HepG2 (cell line): ENCODE measurements around the gene MYO10. TPM values are rescaled to one million over a fixed set of nuclear protein-coding genes. Genes with fewer than 3 reads are reported as not detected.
A peak's percentile ranks its signal among the peaks of the same experiment; 100 is the strongest.

Experiments
- ATAC-seq: fragments of 200-7000 bp; cut with Tn5 transposase; 3 replicates; pipeline ENCODE4 v1.9.1; 2020; ENCODE audit warnings: mild to moderate bottlenecking, moderate library complexity
- BruUV-seq: library from RNA; stranded (reverse); fragments of 400-500 nt; replicated peaks from 2 replicates; lab custom pipeline; 2021; lab: Mats Ljungman, UMichigan
- CTCF ChIA-PET: fragments of 300-600 bp; formaldehyde crosslinking; extraction: SDS; loops from one replicate; lab custom pipeline; 2021; ENCODE audit warnings: low total read pairs, inconsistent platforms, low intra/inter-chr PET ratio; lab: Yijun Ruan, JAX
- POLR2A ChIA-PET: fragments of 350-600 bp; sonication (Branson Sonifier 250); formaldehyde crosslinking; loops from one replicate; lab custom pipeline; 2020; ENCODE audit warnings: antibody characterized with exemption, inconsistent platforms; lab: Yijun Ruan, JAX
- DNase-seq: peaks from one replicate; pipeline ENCODE4 v3.0.0-alpha.2; 2015; ENCODE audit warnings: low spot score
- FAIRE-seq: peaks from 3 replicates; lab custom pipeline; 2011; peaks lifted over from hg19 to GRCh38; lab: Jason Lieb, UNC
- H2AFZ ChIP-seq: one replicate; pipeline ENCODE4 v1.6.1; 2011; ENCODE audit warnings: low read length, inconsistent platforms
- H3K27ac ChIP-seq: fragments of 300-600 bp; 3 replicates; pipeline ENCODE4 v1.8.0; 2011; ENCODE audit warnings: mixed run types, mild to moderate bottlenecking, mixed read lengths, low read length, inconsistent platforms; ENCODE audit not compliant: insufficient read depth; ENCODE audit errors: extremely low read length
- H3K27me3 ChIP-seq, 2 experiments: fragments of 200-600 bp in 1 of 2; 2 replicates in 1 of 2; 3 replicates in 1 of 2; pipeline versions ENCODE4 v1.6.0 to v1.8.0; 2011; ENCODE audit warnings: low read length in 2 of 2, mild to moderate bottlenecking in 2 of 2, moderate library complexity in 2 of 2, inconsistent platforms in 1 of 2; ENCODE audit not compliant: insufficient read depth in 2 of 2, control insufficient read depth in 1 of 2
- H3K36me3 ChIP-seq, 2 experiments: fragments of 200-600 bp in 1 of 2; replicated peaks in 1 of 2; 2 replicates in 1 of 2; 3 replicates in 1 of 2; pipeline versions ENCODE4 v1.5.1 to v1.8.0; 2011; ENCODE audit warnings: low read length in 2 of 2, inconsistent platforms in 1 of 2; ENCODE audit not compliant: insufficient read depth in 2 of 2, control insufficient read depth in 1 of 2
- H3K4me1 ChIP-seq: 2 replicates; pipeline ENCODE4 v1.5.1; 2012; ENCODE audit warnings: low read length, inconsistent platforms; ENCODE audit not compliant: insufficient read depth
- H3K4me2 ChIP-seq: 2 replicates; pipeline ENCODE4 v1.6.0; 2011; ENCODE audit warnings: low read depth, low read length, inconsistent platforms
- H3K4me3 ChIP-seq, 3 experiments: fragments of 200-600 bp in 1 of 3; sonication (generic), shearing (Covaris generic) in 1 of 3; replicated peaks in 1 of 3; 2 replicates each; pipeline ENCODE4 v1.5.1; 2011 to 2016; ENCODE audit warnings: low read length in 3 of 3, inconsistent platforms in 2 of 3, low read depth in 2 of 3, mild to moderate bottlenecking in 2 of 3, control low read depth in 1 of 3, mixed read lengths in 1 of 3; ENCODE audit not compliant: insufficient read depth in 1 of 3
- H3K79me2 ChIP-seq: one replicate; pipeline ENCODE4 v1.6.1; 2011; ENCODE audit warnings: low read length, inconsistent platforms; ENCODE audit not compliant: insufficient read depth
- H3K9ac ChIP-seq: 2 replicates; pipeline ENCODE4 v1.6.0; 2011; ENCODE audit warnings: mild to moderate bottlenecking, low read depth, low read length, inconsistent platforms; ENCODE audit not compliant: insufficient read depth
- H3K9me3 ChIP-seq: 2 replicates; pipeline ENCODE4 v1.5.1; 2012; ENCODE audit warnings: mild to moderate bottlenecking, low read length
- H4K20me1 ChIP-seq: 2 replicates; pipeline ENCODE4 v1.6.0; 2011; ENCODE audit warnings: inconsistent platforms, mild to moderate bottlenecking, low read length, moderate library complexity; ENCODE audit not compliant: insufficient read depth
- ARID5B ChIP-seq: IDR thresholded peaks from 2 replicates; pipeline ENCODE4 v1.4.0; 2020; ENCODE audit warnings: mild to moderate bottlenecking, missing genetic modification reagents
- CREM ChIP-seq, 2 experiments: sonication (generic) in 1 of 2; formaldehyde crosslinking in 1 of 2; IDR thresholded peaks; 2 replicates each; pipeline versions ENCODE4 v1.4.0 to v1.6.1; 2016 to 2020; ENCODE audit warnings: antibody characterized with exemption in 1 of 2, mild to moderate bottlenecking in 1 of 2, missing genetic modification reagents in 1 of 2
- EP300 ChIP-seq, 3 experiments: sonication (generic) in 1 of 3; formaldehyde crosslinking in 1 of 3; IDR thresholded peaks; 2 replicates each; pipeline versions ENCODE4 v1.5.1 to v1.6.1; 2011 to 2020; ENCODE audit warnings: low read depth in 2 of 3, low read length in 2 of 3, borderline replicate concordance in 1 of 3, improper control_type of control experiment in 1 of 3, mild to moderate bottlenecking in 1 of 3, missing genetic modification reagents in 1 of 3, moderate library complexity in 1 of 3
- FOXJ3 ChIP-seq: sonication (generic); formaldehyde crosslinking; IDR thresholded peaks from 2 replicates; pipeline ENCODE4 v1.4.0; 2020; ENCODE audit warnings: missing genetic modification reagents, mild to moderate bottlenecking, borderline replicate concordance
- GFI1 ChIP-seq: sonication (generic); formaldehyde crosslinking; IDR thresholded peaks from 2 replicates; pipeline ENCODE4 v1.5.0; 2020; ENCODE audit warnings: missing genetic modification reagents, mild to moderate bottlenecking, borderline replicate concordance
- KDM6A ChIP-seq: IDR thresholded peaks from 2 replicates; pipeline ENCODE4 v1.6.1; 2016; ENCODE audit warnings: low read depth
- NCOA2 ChIP-seq: sonication (generic); formaldehyde crosslinking; IDR thresholded peaks from 2 replicates; pipeline ENCODE4 v1.8.0; 2022; ENCODE audit warnings: inconsistent platforms
- NFYC ChIP-seq: IDR thresholded peaks from 2 replicates; pipeline ENCODE4 v1.6.1; 2016; ENCODE audit warnings: missing genetic modification reagents, missing compliant biosample characterization
- NPAS2 ChIP-seq: sonication (generic); formaldehyde crosslinking; IDR thresholded peaks from 2 replicates; pipeline ENCODE4 v1.8.0; 2022; ENCODE audit warnings: mild to moderate bottlenecking, missing genetic modification reagents, borderline replicate concordance
- NR2F1 ChIP-seq, 2 experiments: fragments of 450-650 bp in 1 of 2; formaldehyde crosslinking in 1 of 2; IDR thresholded peaks; 2 replicates each; pipeline versions ENCODE4 v1.5.0 to v1.6.1; 2016 to 2020; ENCODE audit warnings: mild to moderate bottlenecking in 1 of 2, missing compliant biosample characterization in 1 of 2, missing genetic modification reagents in 1 of 2, moderate library complexity in 1 of 2
- PITX1 ChIP-seq: sonication (generic); formaldehyde crosslinking; IDR thresholded peaks from 2 replicates; pipeline ENCODE4 v1.5.1; 2020; ENCODE audit warnings: mild to moderate bottlenecking, missing genetic modification reagents
- PRPF4 ChIP-seq: fragments of 200-400 bp; formaldehyde crosslinking; IDR thresholded peaks from 2 replicates; pipeline ENCODE4 v1.6.1; 2016; ENCODE audit warnings: low read length, low read depth; ENCODE audit not compliant: poor library complexity, severe bottlenecking
- RARA ChIP-seq: IDR thresholded peaks from 2 replicates; pipeline ENCODE4 v1.6.1; 2016; ENCODE audit warnings: missing genetic modification reagents, missing compliant biosample characterization
- RCOR2 ChIP-seq: IDR thresholded peaks from 2 replicates; pipeline ENCODE4 v1.6.1; 2016; ENCODE audit warnings: missing biosample characterization, missing genetic modification reagents
- SMARCE1 ChIP-seq: fragments of 450-650 bp; IDR thresholded peaks from 2 replicates; pipeline ENCODE4 v1.6.1; 2017; ENCODE audit warnings: borderline replicate concordance
- SOX6 ChIP-seq, 2 experiments: fragments of 450-650 bp in 1 of 2; sonication (generic) in 1 of 2; formaldehyde crosslinking in 1 of 2; IDR thresholded peaks; 2 replicates each; pipeline versions ENCODE4 v1.4.0 to v1.6.1; 2017 to 2020; ENCODE audit warnings: antibody characterized with exemption in 1 of 2, mild to moderate bottlenecking in 1 of 2, missing genetic modification reagents in 1 of 2
- SP5 ChIP-seq: IDR thresholded peaks from 2 replicates; pipeline ENCODE4 v1.6.1; 2016; ENCODE audit warnings: low read depth, borderline replicate concordance
- TFAP4 ChIP-seq: sonication (generic); IDR thresholded peaks from 2 replicates; pipeline ENCODE4 v1.6.1; 2016; ENCODE audit warnings: low read depth, borderline replicate concordance
- ZEB1 ChIP-seq: IDR thresholded peaks from 2 replicates; pipeline ENCODE4 v1.6.1; 2012; ENCODE audit warnings: mild to moderate bottlenecking, low read depth, inconsistent platforms; ENCODE audit not compliant: insufficient replicate concordance
- ZNF674 ChIP-seq: sonication (generic); formaldehyde crosslinking; IDR thresholded peaks from 2 replicates; pipeline ENCODE4 v1.5.0; 2020; ENCODE audit warnings: low read depth, mild to moderate bottlenecking, missing genetic modification reagents
- WGBS: methylation state at CpG from one replicate; pipeline ENCODE4 v1.1.6; 2017; ENCODE audit warnings: low lambda C conversion rate; 5-methylcytosine and 5-hydroxymethylcytosine counted together
- in situ Hi-C: cut with HindIII; loops from 2 replicates; pipeline ENCODE4 v1.10.0; 2017; ENCODE audit warnings: low pct_unique_long_range_greater_than_20kb; ENCODE audit not compliant: extremely low pct_ligation_motif_present
- intact Hi-C: fragments of 100-400 bp; cut with micrococcal nuclease; formaldehyde crosslinking; loops from one replicate; pipeline ENCODE4 v1.10.0; 2022; ENCODE audit not compliant: unreplicated experiment
- polyA plus RNA-seq, 8 experiments: library from polyadenylated mRNA; depleted of rRNA in 3 of 8; stranded (reverse) in 7 of 8; unstranded in 1 of 8; fragments of >200 nt; fragmentation: Illumina TruSeq in 4 of 8; extraction: Trizol in 4 of 8; gene quantifications; 2 replicates each; pipeline versions ENCODE4 v1.2.1 to v1.2.3, GENCODE V29; 2011 to 2016; ENCODE audit warnings: low read depth in 4 of 8, missing spikeins in 1 of 8, mixed read lengths in 1 of 8; ENCODE audit not compliant: insufficient read depth in 1 of 8
- total RNA-seq, 5 experiments: library from RNA; depleted of rRNA; stranded (reverse); fragments of >200 nt; fragmentation: Illumina TruSeq; extraction: Trizol; gene quantifications; 2 replicates each; pipeline ENCODE4 v1.2.3, GENCODE V29; 2016; ENCODE audit warnings: low read depth in 1 of 5

The MYO10 gene
- total and polyA plus RNA-seq, 2 of the 13 experiments (the other 11 are each of a cell fraction or from before 2014, with no cell fraction given) = 4.5 to 14.0 TPM

GRCh38 chr5:16881251-16881650 lies 54.8 kb downstream of the MYO10 start:
- FAIRE-seq (peak; percentile 92), DNase-seq (peak; percentile 84), ATAC-seq (peak; percentile 98)
- in situ Hi-C loops (no loop called here), intact Hi-C loops (loop anchor here (2.0 kb wide), 1 partner anchor 14 kb away; no protein-coding TSS in a partner anchor)
- POLR2A ChIA-PET = no interaction called here
- H2AFZ ChIP-seq = no peak overlapping the region
- H3K4me1 ChIP-seq = peaks cover 18% of the 10 kb centered on the region
- no peaks in the 10 kb centered on the region for H4K20me1 ChIP-seq
- 0% methylated on average over 3 of the region's 3 CpGs for WGBS
- 0 out of 2 replicates have a peak overlapping the region, but pooled peaks have one; percentile 0 for H3K4me2 ChIP-seq
- CTCF ChIA-PET = no interaction called here
- no peaks in the 10 kb centered on the region for H3K79me2 ChIP-seq
- H3K27ac ChIP-seq = no peak overlapping the region
- H3K4me3 ChIP-seq = no peak overlapping the region
- H3K9ac ChIP-seq = no peak overlapping the region
- H3K36me3 ChIP-seq = no peaks in the 10 kb centered on the region
- H3K27me3 ChIP-seq = peaks cover 0 to 25% of the 10 kb centered on the region in 2 experiments; a peak in 2 of 5 replicates
- H3K9me3 ChIP-seq = no peaks in the 10 kb centered on the region
- no TSS peak for BruUV-seq
- 0 out of 2 replicates have a peak, but pooled peaks have one; percentile 13 for TF ChIP-seq NCOA2 (CRISPR knock-in tag)
- TF ChIP-seq KDM6A (CRISPR knock-in tag) = 0 out of 2 replicates have a peak, but pooled peaks have one; percentile 39
- no peak for TF ChIP-seq NPAS2 (CRISPR knock-in tag)
- 0 out of 2 replicates have a peak, but pooled peaks have one; percentile 14 for TF ChIP-seq SP5
- peak; percentile 79; the same call in 1 of the 2 replicates for TF ChIP-seq TFAP4
- TF ChIP-seq EP300 (IDR thresholded peaks at IDR 0.05; ENCODE audit: low read depth in 2 of 2, low read length in 2 of 2) = peak in 1 of 2 experiments; percentile 57; a peak in 1 of 4 replicates
- TF ChIP-seq EP300 (CRISPR knock-in tag; IDR thresholded peaks at IDR 0.05; ENCODE audit: borderline replicate concordance) = no peak
- peak; percentile 32; the same call in 1 of the 2 replicates for TF ChIP-seq RARA (CRISPR knock-in tag)
- TF ChIP-seq SOX6 (IDR thresholded peaks at IDR 0.05) = no peak
- peak; percentile 88 for TF ChIP-seq SOX6 (CRISPR knock-in tag; IDR thresholded peaks at IDR 0.05)
- peak; percentile 88 for TF ChIP-seq ARID5B (CRISPR knock-in tag)
- peak; percentile 34; the same call in 1 of the 2 replicates for TF ChIP-seq RCOR2 (CRISPR knock-in tag)
- no peak for TF ChIP-seq SMARCE1
- 0 out of 4 replicates have a peak, but pooled peaks of 1 of the 2 experiments have one; percentile 38 for TF ChIP-seq NR2F1 (CRISPR knock-in tag; IDR thresholded peaks at IDR 0.05)
- peak; percentile 96 for TF ChIP-seq ZEB1
- peak; percentile 87 for TF ChIP-seq PITX1
- peak; percentile 54; the same call in 1 of the 2 replicates for TF ChIP-seq CREM (IDR thresholded peaks at IDR 0.05)
- TF ChIP-seq CREM (CRISPR knock-in tag; IDR thresholded peaks at IDR 0.05) = no peak
- TF ChIP-seq FOXJ3 (CRISPR knock-in tag) = peak; percentile 74; the same call in 1 of the 2 replicates
- TF ChIP-seq NFYC = peak; percentile 25; the same call in 1 of the 2 replicates
- TF ChIP-seq ZNF674 (CRISPR knock-in tag) = no peak
- peak; percentile 90 for TF ChIP-seq GFI1 (CRISPR knock-in tag)
- no peak for TF ChIP-seq PRPF4
